PFSK-1 (cell line): ENCODE measurements around the gene PCDHAC1.

Experiments
- FOXP2 ChIP-seq: optimal IDR thresholded peaks from 2 replicates; pipeline ENCODE3; 2011; ENCODE audit warnings: borderline replicate concordance, control low read depth, inconsistent platforms; ENCODE audit not compliant: insufficient read depth; ENCODE audit errors: extremely low read length, extremely low read depth
- POLR2AphosphoS5 ChIP-seq: IDR thresholded peaks from 2 replicates; pipeline ENCODE4 v1.6.1; 2012; ENCODE audit warnings: low read depth, mild to moderate bottlenecking, control low read depth, low read length, moderate library complexity
- REST ChIP-seq, 2 experiments: IDR thresholded peaks; 2 replicates each; pipeline versions ENCODE4 v1.6.1 to v1.8.0; 2011 to 2012; ENCODE audit warnings: low read depth in 2 of 2, low read length in 2 of 2, control low read depth in 1 of 2, inconsistent platforms in 1 of 2, mild to moderate bottlenecking in 1 of 2, moderate library complexity in 1 of 2; ENCODE audit not compliant: insufficient read depth in 1 of 2
- SIN3A ChIP-seq: IDR thresholded peaks from 2 replicates; pipeline ENCODE4 v1.6.1; 2012; ENCODE audit warnings: mild to moderate bottlenecking, low read length, moderate library complexity, borderline replicate concordance; ENCODE audit not compliant: insufficient read depth
- TAF1 ChIP-seq: IDR thresholded peaks from 2 replicates; pipeline ENCODE4 v1.6.1; 2012; ENCODE audit warnings: low read length, control low read depth, borderline replicate concordance; ENCODE audit not compliant: insufficient read depth

Gene PCDHAC1

GRCh38 chr5:140951636-140952035 lies 25.5 kb downstream of the PCDHAC1 start:
- TF ChIP-seq POLR2AphosphoS5 (no peak), FOXP2 (no peak), TAF1 (no peak), REST (IDR thresholded peaks at IDR 0.05; ENCODE audit: insufficient read depth in 1 of 2, low read depth in 2 of 2, low read length in 2 of 2) (no peak), SIN3A (no peak)

GRCh38 chr5:140953234-140953633 lies 27.1 kb downstream of the PCDHAC1 start:
- TF ChIP-seq FOXP2 = no peak
- TF ChIP-seq POLR2AphosphoS5 = no peak
- no peak for TF ChIP-seq SIN3A
- no peak for TF ChIP-seq REST (IDR thresholded peaks at IDR 0.05; ENCODE audit: insufficient read depth in 1 of 2, low read depth in 2 of 2, low read length in 2 of 2)
- TF ChIP-seq TAF1 = no peak

GRCh38 chr5:140962190-140962589 lies 36.1 kb downstream of the PCDHAC1 start:
- TF ChIP-seq REST (IDR thresholded peaks at IDR 0.05; ENCODE audit: insufficient read depth in 1 of 2, low read depth in 2 of 2, low read length in 2 of 2) (no peak), TAF1 (no peak), FOXP2 (no peak), SIN3A (no peak), POLR2AphosphoS5 (no peak)

- TF ChIP-seq TAF1 = no peak
- no peak for TF ChIP-seq REST (IDR thresholded peaks at IDR 0.05; ENCODE audit: insufficient read depth in 1 of 2, low read depth in 2 of 2, low read length in 2 of 2)
- no peak for TF ChIP-seq POLR2AphosphoS5
Measured at GRCh38 chr5:140964356-140964755, 38.3 kb downstream of the PCDHAC1 start.

- TF ChIP-seq TAF1 = no peak
- TF ChIP-seq POLR2AphosphoS5 = no peak
- TF ChIP-seq SIN3A = no peak
- TF ChIP-seq REST (IDR thresholded peaks at IDR 0.05; ENCODE audit: insufficient read depth in 1 of 2, low read depth in 2 of 2, low read length in 2 of 2) = no peak
- no peak for TF ChIP-seq FOXP2
Measured at GRCh38 chr5:140965905-140966292, 39.8 kb downstream of the PCDHAC1 start.
